ENCODE results near the gene CDK9. TPM values are rescaled to one million over a fixed set of nuclear protein-coding genes. Genes with fewer than 3 reads are reported as not detected.

Gene CDK9
- polyA plus RNA-seq, 1 donor (not counting 4 experiments of a cell fraction or from before 2014, with no cell fraction given), result 47.8 TPM

- no peaks in the 10 kb centered on the region for H3K27me3 ChIP-seq (ENCODE audit: control insufficient read depth, extremely low read depth, insufficient read depth, low read length)
- no peaks in the 10 kb centered on the region for H3K9me3 ChIP-seq (ENCODE audit: control insufficient read depth, low read depth, low read length)
- H3K9ac ChIP-seq (ENCODE audit: control insufficient read depth, extremely low read depth, insufficient read depth, low read length), result no peak overlapping the region
- no peaks in the 10 kb centered on the region for H4K20me1 ChIP-seq (ENCODE audit: control insufficient read depth, extremely low read depth, insufficient read depth, low read length)
- no peaks in the 10 kb centered on the region for H3K9me1 ChIP-seq (ENCODE audit: control insufficient read depth, extremely low read depth, insufficient read depth, low read length)
- H3K27ac ChIP-seq (ENCODE audit: control insufficient read depth, insufficient read depth, low read length), result no peak overlapping the region
- peaks cover 10% of the 10 kb centered on the region for H3K4me1 ChIP-seq (ENCODE audit: control insufficient read depth, extremely low read depth, insufficient read depth, low read length)
- no peaks in the 10 kb centered on the region for H3K36me3 ChIP-seq (ENCODE audit: control insufficient read depth in 2 of 2, extremely low read depth in 1 of 2, insufficient read depth in 2 of 2, low read length in 2 of 2)
- no peak for DNase-seq (ENCODE audit: low read depth, low spot score)
- dilution Hi-C loops (cut with MboI; ENCODE audit: extremely low pct_ligation_motif_present, low sequenced_read_pairs), result no loop called here
- FAIRE-seq, result no peak
- H2AFZ ChIP-seq (ENCODE audit: control insufficient read depth, low read length), result no peak overlapping the region
- no peak for TF ChIP-seq CTCF (optimal IDR thresholded peaks at IDR 0.05 in 1 of 3, IDR thresholded peaks at IDR 0.05 in 1 of 3, conservative IDR thresholded peaks at IDR 0.05 in 1 of 3; ENCODE audit: extremely low read depth in 1 of 3, insufficient read depth in 2 of 3, low read length in 3 of 3)
- TF ChIP-seq EZH2 (IDR thresholded peaks at IDR 0.05; ENCODE audit: low read length), result no peak
- no peaks in the 10 kb centered on the region for H3K79me2 ChIP-seq (ENCODE audit: control insufficient read depth, insufficient read depth, low read length)
- peak overlapping the region; percentile 87 for H3K4me2 ChIP-seq (ENCODE audit: control insufficient read depth, extremely low read depth, insufficient read depth, low read depth, low read length)
- no peak overlapping the region for H3K4me3 ChIP-seq (ENCODE audit: control insufficient read depth in 2 of 3, extremely low read depth in 1 of 3, insufficient read depth in 2 of 3, low read depth in 1 of 3, low read length in 3 of 3)
These were observed 15.8 kb upstream of the CDK9 start for GRCh38 chr9:127769929-127770582.

GRCh38 chr9:127770583-127770904 lies 15.3 kb upstream of the CDK9 start:
- TF ChIP-seq EZH2 (IDR thresholded peaks at IDR 0.05; ENCODE audit: low read length) (no peak), CTCF (optimal IDR thresholded peaks at IDR 0.05 in 1 of 3, IDR thresholded peaks at IDR 0.05 in 1 of 3, conservative IDR thresholded peaks at IDR 0.05 in 1 of 3; ENCODE audit: extremely low read depth in 1 of 3, insufficient read depth in 2 of 3, low read length in 3 of 3) (no peak)
- no peaks in the 10 kb centered on the region for H3K27me3 ChIP-seq (ENCODE audit: control insufficient read depth, extremely low read depth, insufficient read depth, low read length)
- FAIRE-seq, result no peak

More at GRCh38 chr9:127770583-127770904, 15.3 kb upstream of the CDK9 start:
- no peak for DNase-seq (ENCODE audit: low read depth, low spot score)
- H3K9ac ChIP-seq (ENCODE audit: control insufficient read depth, extremely low read depth, insufficient read depth, low read length), result peak overlapping the region; percentile 11
- peaks cover 10% of the 10 kb centered on the region for H3K4me1 ChIP-seq (ENCODE audit: control insufficient read depth, extremely low read depth, insufficient read depth, low read length)
- no peaks in the 10 kb centered on the region for H3K36me3 ChIP-seq (ENCODE audit: control insufficient read depth in 2 of 2, extremely low read depth in 1 of 2, insufficient read depth in 2 of 2, low read length in 2 of 2)
- H3K79me2 ChIP-seq (ENCODE audit: control insufficient read depth, insufficient read depth, low read length), result no peaks in the 10 kb centered on the region
- no peaks in the 10 kb centered on the region for H4K20me1 ChIP-seq (ENCODE audit: control insufficient read depth, extremely low read depth, insufficient read depth, low read length)
- peak overlapping the region in 2 of 3 experiments; percentile 64 to 73 for H3K4me3 ChIP-seq (ENCODE audit: control insufficient read depth in 2 of 3, extremely low read depth in 1 of 3, insufficient read depth in 2 of 3, low read depth in 1 of 3, low read length in 3 of 3)
- H3K4me2 ChIP-seq (ENCODE audit: control insufficient read depth, extremely low read depth, insufficient read depth, low read depth, low read length), result peak overlapping the region; percentile 87
- H2AFZ ChIP-seq (ENCODE audit: control insufficient read depth, low read length), result no peak overlapping the region
- peak overlapping the region; percentile 34 for H3K27ac ChIP-seq (ENCODE audit: control insufficient read depth, insufficient read depth, low read length)
- dilution Hi-C loops (cut with MboI; ENCODE audit: extremely low pct_ligation_motif_present, low sequenced_read_pairs), result no loop called here
- no peaks in the 10 kb centered on the region for H3K9me1 ChIP-seq (ENCODE audit: control insufficient read depth, extremely low read depth, insufficient read depth, low read length)
- no peaks in the 10 kb centered on the region for H3K9me3 ChIP-seq (ENCODE audit: control insufficient read depth, low read depth, low read length)
